GM12878 (cell line): ENCODE results near the gene CHD6. TPM values are rescaled to one million over a fixed set of nuclear protein-coding genes. Genes with fewer than 3 reads are reported as not detected.

Source experiments
- EED ChIP-seq: sonication (generic); IDR thresholded peaks from 2 replicates; pipeline ENCODE4 v1.6.1; 2016; ENCODE audit warnings: antibody characterized with exemption, low read depth
- ESRRA ChIP-seq: IDR thresholded peaks from 2 replicates; pipeline ENCODE4 v1.6.1; 2012; ENCODE audit warnings: mild to moderate bottlenecking, low read length, improper control_type of control experiment
- HDGF ChIP-seq: fragments of 450-650 bp; IDR thresholded peaks from 2 replicates; pipeline ENCODE4 v1.6.1; 2016; ENCODE audit warnings: antibody characterized with exemption
- MEF2A ChIP-seq: IDR thresholded peaks from 2 replicates; pipeline ENCODE4 v1.6.1; 2011; ENCODE audit warnings: low read depth, mild to moderate bottlenecking, low read length, moderate library complexity; ENCODE audit not compliant: insufficient read depth
- MXI1 ChIP-seq: fragments of 150-350 bp; IDR thresholded peaks from 2 replicates; pipeline ENCODE4 v1.6.1; 2011; ENCODE audit warnings: low read depth, mild to moderate bottlenecking, inconsistent platforms, low read length, improper control_type of control experiment
- RAD21 ChIP-seq: IDR thresholded peaks from 2 replicates; pipeline ENCODE4 v1.6.1; 2011; ENCODE audit warnings: mild to moderate bottlenecking, low read depth, low read length, moderate library complexity; ENCODE audit not compliant: insufficient read depth
- SREBF2 ChIP-seq: IDR thresholded peaks from 2 replicates; pipeline ENCODE4 v1.6.1; 2012; ENCODE audit warnings: mild to moderate bottlenecking, low read length
- polyA plus RNA-seq, 11 experiments: library from polyadenylated mRNA; depleted of rRNA in 4 of 11; unstranded in 6 of 11; stranded (reverse) in 5 of 11; fragments of >200 nt; fragmentation: Nextera tagmentation in 4 of 11; fragmentation: Illumina TruSeq in 1 of 11; extraction: Ambion mirVana in 4 of 11; extraction: Trizol in 1 of 11; gene quantifications; 1 replicate in 1 of 11; 2 replicates in 10 of 11; pipeline versions ENCODE4 v1.2.1 to v1.2.3, GENCODE V29; 2011 to 2016; ENCODE audit warnings: inconsistent platforms in 2 of 11, missing spikeins in 2 of 11, low read depth in 1 of 11
- total RNA-seq, 4 experiments: library from RNA; depleted of rRNA in 3 of 4; stranded (reverse); fragments of >200 nt in 3 of 4; fragmentation: Illumina TruSeq in 1 of 4; extraction: Trizol in 1 of 4; gene quantifications; 2 replicates each; pipeline versions ENCODE4 v1.2.1 to v1.2.3, GENCODE V29; 2013 to 2021
- TF ChIP-seq, protein P1 (sequence below): fragments of 450-650 bp; formaldehyde crosslinking; IDR thresholded peaks from 2 replicates; pipeline ENCODE4 v1.4.0; 2020; ENCODE audit warnings: mild to moderate bottlenecking, moderate library complexity
- TF ChIP-seq, protein P2 (sequence below): fragments of 450-650 bp; IDR thresholded peaks from 2 replicates; pipeline ENCODE4 v1.6.1; 2014; ENCODE audit warnings: mild to moderate bottlenecking

Gene CHD6
- total and polyA plus RNA-seq, 10 of the 15 experiments (the other 5 are each of a cell fraction or from before 2014, with no cell fraction given) = 4.3 to 25.5 (median 17.1) TPM

DNA sequence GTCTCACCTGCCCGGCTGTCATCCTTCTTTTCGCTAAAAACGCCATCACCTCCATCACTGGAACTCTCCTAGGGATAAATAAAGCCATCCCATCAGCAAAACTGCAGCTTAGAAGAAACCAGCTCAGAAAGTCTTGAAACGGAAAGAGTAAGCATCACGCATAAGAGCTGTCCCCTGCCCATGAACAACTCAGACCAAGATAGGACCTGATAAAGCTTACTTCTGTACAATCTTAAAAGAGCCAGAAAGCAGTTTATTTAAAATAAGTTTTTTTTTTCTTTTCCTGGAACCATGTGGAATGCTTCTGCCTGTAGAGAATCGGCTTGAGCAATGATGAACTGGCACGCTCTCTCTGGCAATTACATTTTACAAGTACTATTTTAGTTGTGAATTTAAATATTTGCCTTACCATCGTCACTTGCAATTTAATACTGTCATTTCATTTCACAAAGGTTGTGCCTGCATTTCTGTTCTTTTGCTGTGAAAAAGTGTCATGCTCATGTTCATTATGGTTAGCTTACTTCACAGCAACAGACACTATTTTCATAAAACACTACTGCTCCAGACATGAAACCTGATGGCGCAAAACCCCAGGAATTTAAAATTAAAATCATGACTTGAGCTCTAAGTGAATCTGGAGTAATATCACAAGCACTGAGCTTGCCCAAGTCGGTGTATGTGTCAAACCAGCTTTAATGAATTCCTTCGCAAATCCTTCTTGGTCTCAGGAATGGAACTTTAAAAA lies 191.9 kb downstream of the CHD6 start (continued):
- TF ChIP-seq, protein P1, sequence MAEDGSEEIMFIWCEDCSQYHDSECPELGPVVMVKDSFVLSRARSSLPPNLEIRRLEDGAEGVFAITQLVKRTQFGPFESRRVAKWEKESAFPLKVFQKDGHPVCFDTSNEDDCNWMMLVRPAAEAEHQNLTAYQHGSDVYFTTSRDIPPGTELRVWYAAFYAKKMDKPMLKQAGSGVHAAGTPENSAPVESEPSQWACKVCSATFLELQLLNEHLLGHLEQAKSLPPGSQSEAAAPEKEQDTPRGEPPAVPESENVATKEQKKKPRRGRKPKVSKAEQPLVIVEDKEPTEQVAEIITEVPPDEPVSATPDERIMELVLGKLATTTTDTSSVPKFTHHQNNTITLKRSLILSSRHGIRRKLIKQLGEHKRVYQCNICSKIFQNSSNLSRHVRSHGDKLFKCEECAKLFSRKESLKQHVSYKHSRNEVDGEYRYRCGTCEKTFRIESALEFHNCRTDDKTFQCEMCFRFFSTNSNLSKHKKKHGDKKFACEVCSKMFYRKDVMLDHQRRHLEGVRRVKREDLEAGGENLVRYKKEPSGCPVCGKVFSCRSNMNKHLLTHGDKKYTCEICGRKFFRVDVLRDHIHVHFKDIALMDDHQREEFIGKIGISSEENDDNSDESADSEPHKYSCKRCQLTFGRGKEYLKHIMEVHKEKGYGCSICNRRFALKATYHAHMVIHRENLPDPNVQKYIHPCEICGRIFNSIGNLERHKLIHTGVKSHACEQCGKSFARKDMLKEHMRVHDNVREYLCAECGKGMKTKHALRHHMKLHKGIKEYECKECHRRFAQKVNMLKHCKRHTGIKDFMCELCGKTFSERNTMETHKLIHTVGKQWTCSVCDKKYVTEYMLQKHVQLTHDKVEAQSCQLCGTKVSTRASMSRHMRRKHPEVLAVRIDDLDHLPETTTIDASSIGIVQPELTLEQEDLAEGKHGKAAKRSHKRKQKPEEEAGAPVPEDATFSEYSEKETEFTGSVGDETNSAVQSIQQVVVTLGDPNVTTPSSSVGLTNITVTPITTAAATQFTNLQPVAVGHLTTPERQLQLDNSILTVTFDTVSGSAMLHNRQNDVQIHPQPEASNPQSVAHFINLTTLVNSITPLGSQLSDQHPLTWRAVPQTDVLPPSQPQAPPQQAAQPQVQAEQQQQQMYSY = no peak
- TF ChIP-seq RAD21 (no peak), ESRRA (no peak), MXI1 (no peak), MEF2A (no peak), EED (no peak), HDGF (no peak), SREBF2 (no peak)
- TF ChIP-seq, protein P2, sequence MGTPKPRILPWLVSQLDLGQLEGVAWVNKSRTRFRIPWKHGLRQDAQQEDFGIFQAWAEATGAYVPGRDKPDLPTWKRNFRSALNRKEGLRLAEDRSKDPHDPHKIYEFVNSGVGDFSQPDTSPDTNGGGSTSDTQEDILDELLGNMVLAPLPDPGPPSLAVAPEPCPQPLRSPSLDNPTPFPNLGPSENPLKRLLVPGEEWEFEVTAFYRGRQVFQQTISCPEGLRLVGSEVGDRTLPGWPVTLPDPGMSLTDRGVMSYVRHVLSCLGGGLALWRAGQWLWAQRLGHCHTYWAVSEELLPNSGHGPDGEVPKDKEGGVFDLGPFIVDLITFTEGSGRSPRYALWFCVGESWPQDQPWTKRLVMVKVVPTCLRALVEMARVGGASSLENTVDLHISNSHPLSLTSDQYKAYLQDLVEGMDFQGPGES = no peak
- TF ChIP-seq, all 136 proteins: peak for 0
